ENCODE measurements around the gene POU2F2.

DNA sequence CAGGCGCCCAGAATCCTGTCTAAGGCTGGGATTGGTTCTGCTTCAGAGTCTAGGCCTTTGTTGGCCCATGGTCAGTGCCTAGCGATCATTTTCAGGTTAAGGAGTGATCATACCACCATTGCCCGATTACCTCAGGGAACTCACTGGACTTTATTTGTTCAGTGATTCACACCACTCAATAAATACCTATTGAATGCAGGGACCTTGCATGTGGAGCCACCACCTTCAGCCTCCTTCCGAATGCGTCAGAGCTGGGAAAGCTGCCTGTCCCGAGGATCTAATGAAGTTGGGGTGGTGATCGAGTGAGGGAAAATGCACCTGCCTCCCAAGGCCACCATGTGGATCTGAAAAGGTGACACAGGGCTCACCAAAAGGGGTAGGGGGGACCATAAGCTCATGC lies 40.0 kb upstream of the POU2F2 start:
- TF ChIP-seq, protein P1, sequence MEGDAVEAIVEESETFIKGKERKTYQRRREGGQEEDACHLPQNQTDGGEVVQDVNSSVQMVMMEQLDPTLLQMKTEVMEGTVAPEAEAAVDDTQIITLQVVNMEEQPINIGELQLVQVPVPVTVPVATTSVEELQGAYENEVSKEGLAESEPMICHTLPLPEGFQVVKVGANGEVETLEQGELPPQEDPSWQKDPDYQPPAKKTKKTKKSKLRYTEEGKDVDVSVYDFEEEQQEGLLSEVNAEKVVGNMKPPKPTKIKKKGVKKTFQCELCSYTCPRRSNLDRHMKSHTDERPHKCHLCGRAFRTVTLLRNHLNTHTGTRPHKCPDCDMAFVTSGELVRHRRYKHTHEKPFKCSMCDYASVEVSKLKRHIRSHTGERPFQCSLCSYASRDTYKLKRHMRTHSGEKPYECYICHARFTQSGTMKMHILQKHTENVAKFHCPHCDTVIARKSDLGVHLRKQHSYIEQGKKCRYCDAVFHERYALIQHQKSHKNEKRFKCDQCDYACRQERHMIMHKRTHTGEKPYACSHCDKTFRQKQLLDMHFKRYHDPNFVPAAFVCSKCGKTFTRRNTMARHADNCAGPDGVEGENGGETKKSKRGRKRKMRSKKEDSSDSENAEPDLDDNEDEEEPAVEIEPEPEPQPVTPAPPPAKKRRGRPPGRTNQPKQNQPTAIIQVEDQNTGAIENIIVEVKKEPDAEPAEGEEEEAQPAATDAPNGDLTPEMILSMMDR (IDR thresholded peaks at IDR 0.05; ENCODE audit: insufficient read depth, low read length, poor library complexity, severe bottlenecking): no peak
- no peak for TF ChIP-seq EZH2phosphoT487 (conservative IDR thresholded peaks at IDR 0.05; ENCODE audit: low read length)
